Neural crest cell (in vitro differentiated cells): ENCODE results near the gene ASCL1. TPM values are rescaled to one million over a fixed set of nuclear protein-coding genes. Genes with fewer than 3 reads are reported as not detected.

Experiments
- DNase-seq: peaks from one replicate; pipeline ENCODE4 v3.0.0; 2021; ENCODE audit warnings: low read depth, mixed read lengths, low spot score
- H3K27ac Mint-ChIP-seq: one replicate; pipeline ENCODE4 v1.8.0; 2021; ENCODE audit warnings: mild to moderate bottlenecking, mixed read lengths; ENCODE audit not compliant: unreplicated experiment
- H3K27me3 Mint-ChIP-seq: 2 replicates; pipeline ENCODE4 v1.8.0; 2021; ENCODE audit warnings: low read depth, mild to moderate bottlenecking, mixed read lengths
- H3K36me3 Mint-ChIP-seq: 2 replicates; pipeline ENCODE4 v1.8.0; 2021; ENCODE audit warnings: low read depth, mild to moderate bottlenecking, mixed read lengths
- H3K4me1 Mint-ChIP-seq: 2 replicates; pipeline ENCODE4 v1.8.0; 2021; ENCODE audit warnings: mixed read lengths
- H3K4me3 Mint-ChIP-seq: one replicate; pipeline ENCODE4 v1.8.0; 2021; ENCODE audit warnings: mild to moderate bottlenecking, mixed read lengths
- H3K9me3 Mint-ChIP-seq: 2 replicates; pipeline ENCODE4 v1.8.0; 2021; ENCODE audit warnings: mixed read lengths
- long read RNA-seq: library from polyadenylated mRNA; unstranded; transcript quantifications from one replicate; pipeline ENCODE4 v2.0.0, GENCODE V29; 2020
- total RNA-seq: library from RNA; stranded (reverse); gene quantifications from 2 replicates; pipeline ENCODE4 v1.2.1, GENCODE V29; 2021
- TF ChIP-seq, protein P1 (sequence below): fragments of 200-600 bp; sonication (generic); conservative IDR thresholded peaks from 2 replicates; pipeline ENCODE4 v1.5.0; 2021; ENCODE audit warnings: antibody characterized with exemption, mild to moderate bottlenecking

ASCL1 gene
- 4.3 and 5.1 TPM in 2 replicates for total RNA-seq
- long read RNA-seq, partial matches to known transcripts = 0 of 2 reads
- long read RNA-seq, other reads (novel, unspliced or antisense) = 1 of 2 reads

GRCh38 chr12:102957339-102958050, at the start of gene ASCL1:
TSS of gene ASCL1 (plus strand) at chr12:102957674. CDS start at chr12:102958245, 571 bp downstream.
- Mint-ChIP-seq H3K4me1 (peaks cover 46% of the 10 kb centered on the region), H3K27ac (peak within 1 kb of the TSS; percentile 93), H3K4me3 (peak within 1 kb of the TSS; percentile 93), H3K27me3 (peaks cover 97% of the 10 kb centered on the region), H3K36me3 (no peaks in the 10 kb centered on the region), H3K9me3 (no peaks in the 10 kb centered on the region)
- TF ChIP-seq, protein P1, sequence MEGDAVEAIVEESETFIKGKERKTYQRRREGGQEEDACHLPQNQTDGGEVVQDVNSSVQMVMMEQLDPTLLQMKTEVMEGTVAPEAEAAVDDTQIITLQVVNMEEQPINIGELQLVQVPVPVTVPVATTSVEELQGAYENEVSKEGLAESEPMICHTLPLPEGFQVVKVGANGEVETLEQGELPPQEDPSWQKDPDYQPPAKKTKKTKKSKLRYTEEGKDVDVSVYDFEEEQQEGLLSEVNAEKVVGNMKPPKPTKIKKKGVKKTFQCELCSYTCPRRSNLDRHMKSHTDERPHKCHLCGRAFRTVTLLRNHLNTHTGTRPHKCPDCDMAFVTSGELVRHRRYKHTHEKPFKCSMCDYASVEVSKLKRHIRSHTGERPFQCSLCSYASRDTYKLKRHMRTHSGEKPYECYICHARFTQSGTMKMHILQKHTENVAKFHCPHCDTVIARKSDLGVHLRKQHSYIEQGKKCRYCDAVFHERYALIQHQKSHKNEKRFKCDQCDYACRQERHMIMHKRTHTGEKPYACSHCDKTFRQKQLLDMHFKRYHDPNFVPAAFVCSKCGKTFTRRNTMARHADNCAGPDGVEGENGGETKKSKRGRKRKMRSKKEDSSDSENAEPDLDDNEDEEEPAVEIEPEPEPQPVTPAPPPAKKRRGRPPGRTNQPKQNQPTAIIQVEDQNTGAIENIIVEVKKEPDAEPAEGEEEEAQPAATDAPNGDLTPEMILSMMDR = no peak
- DNase-seq = no peak

DNA sequence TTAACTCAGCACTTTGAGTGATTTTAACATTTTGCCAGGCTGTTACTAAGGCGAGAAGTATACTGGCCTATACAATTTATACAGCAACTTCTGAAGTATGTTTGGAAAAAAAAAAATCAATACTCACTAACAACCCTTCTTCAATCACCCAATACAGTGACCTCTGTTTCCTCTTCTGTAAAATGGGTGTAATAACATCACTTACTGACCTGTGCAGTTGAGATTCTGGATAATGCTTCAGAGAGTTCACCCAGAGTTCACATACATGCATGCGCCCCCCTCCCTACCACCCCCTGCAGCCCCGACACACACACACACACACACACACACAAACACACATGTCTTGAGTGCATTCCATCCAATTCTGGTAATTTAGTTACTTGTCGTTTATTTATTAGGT, 49.6 kb upstream of the ASCL1 start:
- Mint-ChIP-seq H3K27me3 (peaks cover 13% of the 10 kb centered on the region), H3K36me3 (no peaks in the 10 kb centered on the region), H3K4me3 (no peak overlapping the region), H3K27ac (no peak overlapping the region), H3K4me1 (no peaks in the 10 kb centered on the region), H3K9me3 (no peaks in the 10 kb centered on the region)
- TF ChIP-seq, protein P1 = no peak
- DNase-seq = no peak

DNA sequence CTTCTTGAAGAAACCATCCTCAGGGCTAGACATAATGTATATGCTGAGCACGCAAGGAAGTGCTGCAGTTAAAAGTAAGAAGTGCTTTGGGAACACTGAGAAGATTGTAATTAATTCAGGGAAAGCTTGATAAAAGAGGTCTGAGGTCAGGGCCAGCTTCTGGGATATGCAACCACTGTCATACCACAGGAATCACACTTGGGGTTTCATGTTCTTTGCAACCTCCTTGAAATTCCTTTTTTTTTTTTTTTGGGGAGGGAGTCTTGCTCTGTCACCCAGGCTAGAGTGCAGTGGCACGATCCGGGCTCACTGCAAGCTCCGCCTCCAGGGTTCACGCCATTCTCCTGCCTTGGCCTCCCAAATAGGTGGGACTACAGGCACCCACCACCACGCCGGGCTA, 47.3 kb upstream of the ASCL1 start:
- Mint-ChIP-seq H3K9me3 (no peaks in the 10 kb centered on the region), H3K27me3 (peaks cover 22% of the 10 kb centered on the region), H3K36me3 (no peaks in the 10 kb centered on the region), H3K4me1 (no peaks in the 10 kb centered on the region), H3K4me3 (no peak overlapping the region), H3K27ac (no peak overlapping the region)
- TF ChIP-seq, protein P1 = no peak
- DNase-seq = no peak

DNA sequence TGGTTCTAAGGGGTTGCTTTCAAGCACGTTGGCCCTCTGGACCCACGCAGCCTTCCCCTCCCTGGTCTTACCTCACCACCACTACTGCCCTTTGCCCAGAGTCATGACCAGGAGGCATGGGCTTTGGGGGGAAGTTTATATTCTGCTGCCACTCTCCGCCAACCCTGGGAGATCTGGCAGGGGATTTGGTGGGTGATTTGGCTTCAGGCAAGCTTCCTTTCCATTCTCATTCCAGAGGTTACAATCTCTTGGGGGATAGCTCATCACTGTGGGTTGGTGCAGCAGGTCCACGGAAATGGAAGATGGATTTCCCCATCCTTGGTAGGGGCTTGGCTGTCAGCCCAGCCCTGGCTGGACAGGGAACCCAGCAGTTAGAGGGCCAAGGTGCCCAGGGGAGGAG, 46.7 kb upstream of the ASCL1 start:
- H3K9me3 Mint-ChIP-seq = no peaks in the 10 kb centered on the region
- no peak overlapping the region for H3K27ac Mint-ChIP-seq
- H3K27me3 Mint-ChIP-seq = peaks cover 27% of the 10 kb centered on the region
- TF ChIP-seq, protein P1 = no peak
- DNase-seq = no peak
- H3K4me3 Mint-ChIP-seq = no peak overlapping the region
- H3K36me3 Mint-ChIP-seq = no peaks in the 10 kb centered on the region
- no peaks in the 10 kb centered on the region for H3K4me1 Mint-ChIP-seq

GRCh38 chr12:102911320-102911719, 46.2 kb upstream of the ASCL1 start:
- Mint-ChIP-seq H3K4me3 (no peak overlapping the region), H3K36me3 (no peaks in the 10 kb centered on the region), H3K4me1 (no peaks in the 10 kb centered on the region), H3K9me3 (no peaks in the 10 kb centered on the region), H3K27me3 (peaks cover 32% of the 10 kb centered on the region), H3K27ac (no peak overlapping the region)
- no peak for DNase-seq
- TF ChIP-seq, protein P1 = no peak
